GM12878 (cell line): ENCODE data around the gene ALOXE3. TPM values are rescaled to one million over a fixed set of nuclear protein-coding genes. Genes with fewer than 3 reads are reported as not detected.

Experiments
- ATAC-seq: fragments of 200-7000 bp; cut with Tn5 transposase; 3 replicates; pipeline ENCODE4 v1.9.1; 2020; ENCODE audit warnings: mild to moderate bottlenecking, moderate library complexity
- BruUV-seq: library from RNA; stranded (reverse); fragments of 400-500 nt; replicated peaks from 2 replicates; lab custom pipeline; 2021; lab: Mats Ljungman, UMichigan
- CTCF ChIA-PET: fragments of 300-600 bp; sonication (Branson Sonifier 250); formaldehyde crosslinking; extraction: SDS; loops from one replicate; lab custom pipeline; 2021; ENCODE audit warnings: inconsistent platforms; lab: Yijun Ruan, JAX
- POLR2A ChIA-PET: fragments of 350-600 bp; formaldehyde crosslinking; extraction: SDS; loops from one replicate; lab custom pipeline; 2021; ENCODE audit warnings: inconsistent platforms; lab: Charles Lee
- RAD21 ChIA-PET: fragments of 300-600 bp; sonication (Branson Sonifier 250); formaldehyde crosslinking; loops from one replicate; lab custom pipeline; 2023; ENCODE audit warnings: antibody characterized with exemption; ENCODE audit not compliant: unreplicated experiment; lab: Charles Lee
- SMC1A ChIA-PET: fragments of 300-600 bp; sonication (Branson Sonifier 250); formaldehyde crosslinking; loops from one replicate; lab custom pipeline; 2023; ENCODE audit not compliant: unreplicated experiment, uncharacterized antibody; lab: Charles Lee
- DNase-seq: peaks from one replicate; pipeline ENCODE4 v3.0.0-alpha.2; 2011; ENCODE audit warnings: low read depth, low spot score
- FAIRE-seq: peaks from 3 replicates; lab custom pipeline; 2011; peaks lifted over from hg19 to GRCh38; lab: Jason Lieb, UNC
- H2AFZ ChIP-seq: 2 replicates; pipeline ENCODE4 v1.6.0; 2011; ENCODE audit warnings: low read depth, low read length, control low read depth; ENCODE audit not compliant: control insufficient read depth
- H3K27ac ChIP-seq: 2 replicates; pipeline ENCODE4 v1.5.1; 2011; ENCODE audit warnings: control low read depth; ENCODE audit not compliant: control insufficient read depth, insufficient read depth
- H3K27me3 ChIP-seq, 2 experiments: replicated peaks in 1 of 2; 2 replicates each; pipeline versions ENCODE4 v1.6.0 to v1.6.1; 2011; ENCODE audit warnings: low read length in 1 of 2; ENCODE audit not compliant: control insufficient read depth in 2 of 2, insufficient read depth in 2 of 2
- H3K36me3 ChIP-seq, 2 experiments: 2 replicates each; pipeline ENCODE4 v1.5.1; 2011; ENCODE audit warnings: low read length in 1 of 2; ENCODE audit not compliant: control insufficient read depth in 2 of 2, insufficient read depth in 2 of 2
- H3K4me1 ChIP-seq: 2 replicates; pipeline ENCODE4 v1.6.1; 2011; ENCODE audit warnings: mild to moderate bottlenecking, low read length, moderate library complexity, mixed read lengths; ENCODE audit not compliant: control insufficient read depth, insufficient read depth
- H3K4me2 ChIP-seq: 2 replicates; pipeline ENCODE4 v1.6.0; 2011; ENCODE audit warnings: control low read depth; ENCODE audit not compliant: control insufficient read depth, insufficient read depth
- H3K4me3 ChIP-seq: fragments of 200-600 bp; sonication (generic); 2 replicates; pipeline ENCODE4 v1.5.1; 2016
- H3K79me2 ChIP-seq: 2 replicates; pipeline ENCODE4 v1.6.0; 2011; ENCODE audit warnings: low read length; ENCODE audit not compliant: control insufficient read depth, insufficient read depth
- H3K9ac ChIP-seq: 2 replicates; pipeline ENCODE4 v1.8.0; 2011; ENCODE audit warnings: low read length, control low read depth, mixed read lengths; ENCODE audit not compliant: control insufficient read depth, insufficient read depth
- H3K9me3 ChIP-seq: replicated peaks from 3 replicates; pipeline ENCODE4 v1.5.1; 2011; ENCODE audit warnings: mild to moderate bottlenecking, low read length; ENCODE audit not compliant: control insufficient read depth, insufficient read depth
- H4K20me1 ChIP-seq: 2 replicates; pipeline ENCODE4 v1.6.0; 2011; ENCODE audit not compliant: control insufficient read depth, insufficient read depth
- ATF7 ChIP-seq: fragments of 450-650 bp; IDR thresholded peaks from 2 replicates; pipeline ENCODE4 v1.6.1; 2016; ENCODE audit warnings: low read depth, mild to moderate bottlenecking
- BACH1 ChIP-seq: fragments of 450-650 bp; IDR thresholded peaks from 2 replicates; pipeline ENCODE4 v1.6.1; 2017; ENCODE audit warnings: mild to moderate bottlenecking, borderline replicate concordance
- BMI1 ChIP-seq: fragments of 450-650 bp; IDR thresholded peaks from 2 replicates; pipeline ENCODE4 v1.6.1; 2016; ENCODE audit warnings: mild to moderate bottlenecking, moderate library complexity, borderline replicate concordance
- CREM ChIP-seq: IDR thresholded peaks from 2 replicates; pipeline ENCODE4 v1.6.1; 2014; ENCODE audit warnings: antibody characterized with exemption, low read depth
- EED ChIP-seq: sonication (generic); IDR thresholded peaks from 2 replicates; pipeline ENCODE4 v1.6.1; 2016; ENCODE audit warnings: antibody characterized with exemption, low read depth
- EP300 ChIP-seq, 2 experiments: fragments of 150-350 bp in 1 of 2; IDR thresholded peaks; 2 replicates each; pipeline ENCODE4 v1.6.1; 2011 to 2012; ENCODE audit warnings: low read depth in 2 of 2, low read length in 2 of 2, borderline replicate concordance in 1 of 2, improper control_type of control experiment in 1 of 2, inconsistent platforms in 1 of 2; ENCODE audit not compliant: control insufficient read depth in 1 of 2
- GATAD2B ChIP-seq: fragments of 450-650 bp; conservative IDR thresholded peaks from 2 replicates; pipeline ENCODE4 v1.6.1; 2017; ENCODE audit warnings: low read depth, mild to moderate bottlenecking, moderate library complexity
- MEF2B ChIP-seq: fragments of 450-650 bp; IDR thresholded peaks from 2 replicates; pipeline ENCODE4 v1.6.1; 2018; ENCODE audit warnings: mild to moderate bottlenecking, moderate library complexity; ENCODE audit not compliant: partially characterized antibody, poor library complexity, severe bottlenecking
- MTA2 ChIP-seq: fragments of 450-650 bp; IDR thresholded peaks from 2 replicates; pipeline ENCODE4 v1.6.1; 2016; ENCODE audit warnings: low read depth, mild to moderate bottlenecking, moderate library complexity
- MTA3 ChIP-seq: IDR thresholded peaks from 2 replicates; pipeline ENCODE4 v1.6.1; 2012; ENCODE audit warnings: low read length, inconsistent platforms, borderline replicate concordance
- RFX5 ChIP-seq: IDR thresholded peaks from 2 replicates; pipeline ENCODE4 v1.6.1; 2011; ENCODE audit warnings: low read depth, low read length, improper control_type of control experiment
- STAT1 ChIP-seq: fragments of 450-650 bp; conservative IDR thresholded peaks from 2 replicates; pipeline ENCODE4 v1.6.1; 2014; ENCODE audit warnings: antibody characterized with exemption, mild to moderate bottlenecking
- SUZ12 ChIP-seq: fragments of 200-600 bp; sonication (generic); IDR thresholded peaks from one replicate; pipeline ENCODE4 v1.6.1; 2018; ENCODE audit warnings: antibody characterized with exemption, mild to moderate bottlenecking; ENCODE audit not compliant: unreplicated experiment
- YY1 ChIP-seq: IDR thresholded peaks from 2 replicates; pipeline ENCODE4 v1.6.1; 2011; ENCODE audit warnings: low read depth, mild to moderate bottlenecking, low read length
- ZNF24 ChIP-seq: fragments of 450-650 bp; IDR thresholded peaks from 2 replicates; pipeline ENCODE4 v1.6.1; 2017; ENCODE audit warnings: antibody characterized with exemption, mild to moderate bottlenecking
- WGBS: methylation state at CpG from one replicate; pipeline ENCODE4 v1.1.6; 2016; ENCODE audit warnings: low lambda C conversion rate; ENCODE audit not compliant: insufficient replicate concordance, insufficient coverage; ENCODE audit errors: missing lambda C conversion rate; 5-methylcytosine and 5-hydroxymethylcytosine counted together
- in situ Hi-C: fragments of 300-500 bp; cut with MboI; formaldehyde crosslinking; loops from 9 replicates; pipeline ENCODE4 v1.14.3; 2018; ENCODE audit warnings: mixed read lengths
- intact Hi-C: fragments of 100-400 bp; cut with micrococcal nuclease; formaldehyde crosslinking; loops from one replicate; pipeline ENCODE4 v1.14.2; 2022; ENCODE audit not compliant: unreplicated experiment
- polyA plus RNA-seq, 11 experiments: library from polyadenylated mRNA; depleted of rRNA in 4 of 11; unstranded in 6 of 11; stranded (reverse) in 5 of 11; fragments of >200 nt; fragmentation: Nextera tagmentation in 4 of 11; fragmentation: Illumina TruSeq in 1 of 11; extraction: Ambion mirVana in 4 of 11; extraction: Trizol in 1 of 11; gene quantifications; 1 replicate in 1 of 11; 2 replicates in 10 of 11; pipeline versions ENCODE4 v1.2.1 to v1.2.3, GENCODE V29; 2011 to 2016; ENCODE audit warnings: inconsistent platforms in 2 of 11, missing spikeins in 2 of 11, low read depth in 1 of 11
- total RNA-seq, 4 experiments: library from RNA; depleted of rRNA in 3 of 4; stranded (reverse); fragments of >200 nt in 3 of 4; fragmentation: Illumina TruSeq in 1 of 4; extraction: Trizol in 1 of 4; gene quantifications; 2 replicates each; pipeline versions ENCODE4 v1.2.1 to v1.2.3, GENCODE V29; 2013 to 2021
- TF ChIP-seq, protein P1 (sequence below): fragments of 450-650 bp; IDR thresholded peaks from 2 replicates; pipeline ENCODE4 v1.6.1; 2017; ENCODE audit warnings: low read depth, mild to moderate bottlenecking, moderate library complexity
- TF ChIP-seq, protein P2 (sequence below): fragments of 450-650 bp; IDR thresholded peaks from 2 replicates; pipeline ENCODE4 v1.6.1; 2016; ENCODE audit warnings: mild to moderate bottlenecking

Gene ALOXE3
- total and polyA plus RNA-seq, 10 of the 15 experiments (the other 5 are each of a cell fraction or from before 2014, with no cell fraction given), result 0.04 TPM; not detected in 9

GRCh38 chr17:8138672-8139371 is 20.5 kb upstream of the ALOXE3 start (continued):
- TF ChIP-seq, protein P1, sequence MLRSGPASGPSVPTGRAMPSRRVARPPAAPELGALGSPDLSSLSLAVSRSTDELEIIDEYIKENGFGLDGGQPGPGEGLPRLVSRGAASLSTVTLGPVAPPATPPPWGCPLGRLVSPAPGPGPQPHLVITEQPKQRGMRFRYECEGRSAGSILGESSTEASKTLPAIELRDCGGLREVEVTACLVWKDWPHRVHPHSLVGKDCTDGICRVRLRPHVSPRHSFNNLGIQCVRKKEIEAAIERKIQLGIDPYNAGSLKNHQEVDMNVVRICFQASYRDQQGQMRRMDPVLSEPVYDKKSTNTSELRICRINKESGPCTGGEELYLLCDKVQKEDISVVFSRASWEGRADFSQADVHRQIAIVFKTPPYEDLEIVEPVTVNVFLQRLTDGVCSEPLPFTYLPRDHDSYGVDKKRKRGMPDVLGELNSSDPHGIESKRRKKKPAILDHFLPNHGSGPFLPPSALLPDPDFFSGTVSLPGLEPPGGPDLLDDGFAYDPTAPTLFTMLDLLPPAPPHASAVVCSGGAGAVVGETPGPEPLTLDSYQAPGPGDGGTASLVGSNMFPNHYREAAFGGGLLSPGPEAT, result peak; percentile 69; the same call in 1 of the 2 replicates
- TF ChIP-seq YY1 (peak; percentile 77; the same call in 1 of the 2 replicates), ATF7 (peak; percentile 48; the same call in 1 of the 2 replicates), EED (peak; percentile 92), CREM (peak; percentile 69), ZNF24 (peak; percentile 99), STAT1 (peak; percentile 83; the same call in 1 of the 2 replicates)

DNA sequence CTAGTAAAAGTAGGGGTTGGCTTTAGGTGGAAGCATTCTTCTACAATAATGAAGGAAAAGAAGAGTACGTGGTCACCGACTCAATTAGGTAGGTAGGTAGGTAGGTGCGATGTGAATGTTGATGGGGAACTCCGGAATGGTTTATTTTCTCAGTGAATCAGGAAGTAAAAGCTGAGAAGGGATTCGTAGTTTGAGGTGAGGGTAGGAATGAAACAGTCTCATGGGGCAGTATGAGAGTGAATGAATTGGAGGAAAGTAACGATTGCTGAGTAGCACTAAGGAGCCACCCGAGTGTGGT is 20.0 kb upstream of the ALOXE3 start:
- peaks cover 7% of the 10 kb centered on the region for H3K4me1 ChIP-seq
- peak overlapping the region; percentile 69 for H3K4me3 ChIP-seq
- ChIA-PET CTCF (interaction anchor here (1.0 to 5.4 kb wide), 23 partner anchors 10 to 163 kb away, joined by 3 to 40 read pairs (median 7); partner anchors contain the start of genes ALOXE3, AURKB, HES7 and PER1), POLR2A (interaction anchor here (0.8 to 5.0 kb wide), 15 partner anchors 11 to 109 kb away, joined by 3 to 37 read pairs (median 11); partner anchors contain the start of genes ALOXE3, CTC1, HES7 and PER1), RAD21 (interaction anchor here (0.7 to 4.0 kb wide), 14 partner anchors 12 to 157 kb away, joined by 3 to 33 read pairs (median 5); partner anchors contain the start of genes BORCS6, HES7, PER1 and SLC25A35), SMC1A (interaction anchor here (0.8 to 4.4 kb wide), 18 partner anchors 12 to 163 kb away, joined by 3 to 42 read pairs (median 4); partner anchors contain the start of genes ALOXE3, HES7, SLC25A35 and VAMP2)
- FAIRE-seq (no peak), ATAC-seq (peak; percentile 76), DNase-seq (no peak)
- H3K27ac ChIP-seq, result peak overlapping the region; percentile 97
- peak overlapping the region; percentile 79 for H3K9ac ChIP-seq
- BruUV-seq, result no TSS peak
- intact Hi-C loops (loop anchor here (1.0 to 5.0 kb wide), 6 partner anchors 12 to 164 kb away; no protein-coding TSS in a partner anchor), in situ Hi-C loops (no loop called here)
- no peaks in the 10 kb centered on the region for H4K20me1 ChIP-seq
- peaks cover 3 to 8% of the 10 kb centered on the region in 2 experiments for H3K36me3 ChIP-seq
- 1% methylated on average over 7 of the region's 7 CpGs for WGBS
- peak overlapping the region; percentile 88 for H3K4me2 ChIP-seq
- H3K27me3 ChIP-seq, result no peaks in the 10 kb centered on the region
- no peaks in the 10 kb centered on the region for H3K79me2 ChIP-seq
- H3K9me3 ChIP-seq, result no peaks in the 10 kb centered on the region
- peak overlapping the region; percentile 91 for H2AFZ ChIP-seq
- TF ChIP-seq EP300 (IDR thresholded peaks at IDR 0.05; ENCODE audit: borderline replicate concordance in 1 of 2, control insufficient read depth in 1 of 2, low read depth in 2 of 2, low read length in 2 of 2) (0 out of 4 replicates have a peak, but pooled peaks of 1 of the 2 experiments have one; percentile 19), MEF2B (peak; percentile 78), RFX5 (no peak), ZNF24 (no peak), MTA3 (0 out of 2 replicates have a peak, but pooled peaks have one; percentile 21), BMI1 (peak; percentile 20; the same call in 1 of the 2 replicates), SUZ12 (no peak), GATAD2B (no peak), MTA2 (peak; percentile 78), BACH1 (0 out of 2 replicates have a peak, but pooled peaks have one; percentile 9)
- TF ChIP-seq, protein P2, sequence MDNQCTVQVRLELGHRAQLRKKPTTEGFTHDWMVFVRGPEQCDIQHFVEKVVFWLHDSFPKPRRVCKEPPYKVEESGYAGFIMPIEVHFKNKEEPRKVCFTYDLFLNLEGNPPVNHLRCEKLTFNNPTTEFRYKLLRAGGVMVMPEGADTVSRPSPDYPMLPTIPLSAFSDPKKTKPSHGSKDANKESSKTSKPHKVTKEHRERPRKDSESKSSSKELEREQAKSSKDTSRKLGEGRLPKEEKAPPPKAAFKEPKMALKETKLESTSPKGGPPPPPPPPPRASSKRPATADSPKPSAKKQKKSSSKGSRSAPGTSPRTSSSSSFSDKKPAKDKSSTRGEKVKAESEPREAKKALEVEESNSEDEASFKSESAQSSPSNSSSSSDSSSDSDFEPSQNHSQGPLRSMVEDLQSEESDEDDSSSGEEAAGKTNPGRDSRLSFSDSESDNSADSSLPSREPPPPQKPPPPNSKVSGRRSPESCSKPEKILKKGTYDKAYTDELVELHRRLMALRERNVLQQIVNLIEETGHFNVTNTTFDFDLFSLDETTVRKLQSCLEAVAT, result peak; percentile 41; the same call in 1 of the 2 replicates
- TF ChIP-seq, protein P1, result peak; percentile 65; the same call in 1 of the 2 replicates
